ENCODE measurements around the gene OVAAL.

Gene OVAAL

GRCh38 chr1:180610556-180611015 lies 51.8 kb downstream of the OVAAL start:
- TF ChIP-seq FOXP2 (optimal IDR thresholded peaks at IDR 0.05; ENCODE audit: borderline replicate concordance, extremely low read depth, extremely low read length, insufficient read depth) (no peak), POLR2AphosphoS5 (IDR thresholded peaks at IDR 0.05; ENCODE audit: low read depth, low read length) (no peak), REST (IDR thresholded peaks at IDR 0.05; ENCODE audit: insufficient read depth in 1 of 2, low read depth in 2 of 2, low read length in 2 of 2) (no peak), TAF1 (IDR thresholded peaks at IDR 0.05; ENCODE audit: borderline replicate concordance, insufficient read depth, low read length) (no peak), SIN3A (IDR thresholded peaks at IDR 0.05; ENCODE audit: borderline replicate concordance, insufficient read depth, low read length) (no peak)

- TF ChIP-seq TAF1 (IDR thresholded peaks at IDR 0.05; ENCODE audit: borderline replicate concordance, insufficient read depth, low read length), result no peak
- TF ChIP-seq POLR2AphosphoS5 (IDR thresholded peaks at IDR 0.05; ENCODE audit: low read depth, low read length), result no peak
- no peak for TF ChIP-seq FOXP2 (optimal IDR thresholded peaks at IDR 0.05; ENCODE audit: borderline replicate concordance, extremely low read depth, extremely low read length, insufficient read depth)
- no peak for TF ChIP-seq SIN3A (IDR thresholded peaks at IDR 0.05; ENCODE audit: borderline replicate concordance, insufficient read depth, low read length)
- TF ChIP-seq REST (IDR thresholded peaks at IDR 0.05; ENCODE audit: insufficient read depth in 1 of 2, low read depth in 2 of 2, low read length in 2 of 2), result no peak
These were observed 52.5 kb downstream of the OVAAL start for GRCh38 chr1:180611016-180611930.

DNA sequence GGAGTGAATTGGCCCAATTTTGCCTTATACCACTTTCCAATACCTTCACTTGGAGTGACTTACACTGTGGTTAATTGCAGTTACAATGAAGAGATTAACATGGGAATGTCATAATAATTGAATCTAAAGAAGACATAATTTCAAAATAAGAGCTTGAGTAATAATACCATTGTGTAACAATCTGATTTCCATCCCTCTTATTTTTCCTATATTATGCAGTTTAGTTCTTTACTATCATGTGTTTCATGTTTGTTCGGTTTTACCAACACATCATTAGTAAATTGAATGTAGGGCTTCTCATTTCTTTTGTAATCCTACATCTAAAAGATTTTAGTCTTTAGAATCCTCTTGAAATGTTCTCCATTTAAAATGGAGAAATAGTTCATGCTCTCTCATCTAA lies 53.9 kb downstream of the OVAAL start:
- TF ChIP-seq TAF1 (IDR thresholded peaks at IDR 0.05; ENCODE audit: borderline replicate concordance, insufficient read depth, low read length), result no peak
- no peak for TF ChIP-seq FOXP2 (optimal IDR thresholded peaks at IDR 0.05; ENCODE audit: borderline replicate concordance, extremely low read depth, extremely low read length, insufficient read depth)
- no peak for TF ChIP-seq SIN3A (IDR thresholded peaks at IDR 0.05; ENCODE audit: borderline replicate concordance, insufficient read depth, low read length)
- no peak for TF ChIP-seq POLR2AphosphoS5 (IDR thresholded peaks at IDR 0.05; ENCODE audit: low read depth, low read length)
- TF ChIP-seq REST (IDR thresholded peaks at IDR 0.05; ENCODE audit: insufficient read depth in 1 of 2, low read depth in 2 of 2, low read length in 2 of 2), result no peak

GRCh38 chr1:180614730-180615129 lies 56.0 kb downstream of the OVAAL start:
- no peak for TF ChIP-seq POLR2AphosphoS5 (IDR thresholded peaks at IDR 0.05; ENCODE audit: low read depth, low read length)
- no peak for TF ChIP-seq SIN3A (IDR thresholded peaks at IDR 0.05; ENCODE audit: borderline replicate concordance, insufficient read depth, low read length)

DNA sequence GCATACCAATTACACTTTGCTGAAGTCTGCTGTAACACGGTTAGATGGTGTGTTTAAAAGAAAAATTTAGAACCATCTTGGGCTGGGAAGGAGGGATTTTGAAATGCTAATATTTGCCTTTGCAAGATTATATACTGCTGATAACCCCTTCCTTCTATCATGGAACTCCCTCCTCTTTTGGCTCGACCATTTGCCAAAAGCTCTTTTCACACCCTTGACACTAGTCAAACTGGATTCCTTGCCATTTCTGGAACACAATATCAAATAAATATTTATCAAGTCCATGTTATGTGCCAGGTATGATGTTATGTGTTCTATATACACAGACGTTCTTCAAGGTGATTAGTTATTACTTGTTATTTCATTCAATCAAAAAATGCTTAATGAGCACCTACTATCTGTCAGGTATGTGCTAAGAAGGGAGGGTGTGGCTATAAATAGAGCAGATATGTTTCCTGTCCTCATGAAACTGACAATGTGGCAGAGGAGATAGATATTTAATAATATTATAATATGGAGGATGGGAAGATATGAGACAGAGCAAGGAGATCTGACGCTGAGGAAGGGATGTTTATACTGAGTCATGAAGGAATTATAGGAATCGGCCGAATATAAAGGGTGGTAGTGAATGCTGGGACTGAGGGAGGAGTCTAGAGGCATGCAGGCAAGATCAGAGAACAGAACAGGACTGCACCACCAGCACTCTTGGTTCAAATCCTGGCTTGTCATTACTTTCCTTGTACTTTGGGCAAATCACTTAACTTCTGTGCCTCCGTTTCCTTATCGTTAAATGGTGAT lies 56.9 kb downstream of the OVAAL start:
- TF ChIP-seq POLR2AphosphoS5 (IDR thresholded peaks at IDR 0.05; ENCODE audit: low read depth, low read length) (no peak), FOXP2 (optimal IDR thresholded peaks at IDR 0.05; ENCODE audit: borderline replicate concordance, extremely low read depth, extremely low read length, insufficient read depth) (no peak), REST (IDR thresholded peaks at IDR 0.05; ENCODE audit: insufficient read depth in 1 of 2, low read depth in 2 of 2, low read length in 2 of 2) (no peak), TAF1 (IDR thresholded peaks at IDR 0.05; ENCODE audit: borderline replicate concordance, insufficient read depth, low read length) (no peak), SIN3A (IDR thresholded peaks at IDR 0.05; ENCODE audit: borderline replicate concordance, insufficient read depth, low read length) (no peak)
